NCI-H510A treated with DMSO at 0.1 percent for 48 hours (cell line): ENCODE data around the gene STARD13.
"Not testable (repeated sequence)": the region's sequence is repeated elsewhere in the genome, so short reads cannot be mapped to it uniquely, and the experiment has no call there.

Source experiments
- DNase-seq: peaks from one replicate; lab custom pipeline; 2025; lab: John Stamatoyannopoulos, UW

Gene STARD13

DNA sequence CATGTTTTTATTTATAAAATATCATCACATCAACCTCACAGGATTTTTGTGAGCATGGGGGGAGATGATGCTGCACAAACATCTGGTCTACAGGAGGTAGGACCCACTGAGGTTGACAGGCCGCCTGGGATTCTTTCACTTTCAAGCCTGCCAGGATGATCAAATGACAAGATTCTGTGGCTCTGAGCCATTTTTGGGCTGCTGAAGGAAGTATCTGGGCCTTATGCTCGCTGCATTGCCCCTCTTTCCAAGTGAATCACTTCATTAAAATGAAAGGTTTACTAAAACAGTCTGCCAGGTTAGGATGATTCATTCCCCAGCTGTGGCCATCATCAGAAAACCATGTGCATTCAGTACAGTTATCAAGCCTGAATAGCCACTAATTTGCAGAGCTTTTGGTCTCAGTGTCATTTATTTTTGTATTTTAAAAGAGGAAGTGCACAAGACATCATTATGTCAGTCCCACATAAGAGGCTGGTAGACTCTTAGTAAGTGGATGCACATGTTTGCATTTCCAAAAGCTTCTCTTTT is 34.4 kb downstream of the STARD13 start:
- no peak for DNase-seq

DNA sequence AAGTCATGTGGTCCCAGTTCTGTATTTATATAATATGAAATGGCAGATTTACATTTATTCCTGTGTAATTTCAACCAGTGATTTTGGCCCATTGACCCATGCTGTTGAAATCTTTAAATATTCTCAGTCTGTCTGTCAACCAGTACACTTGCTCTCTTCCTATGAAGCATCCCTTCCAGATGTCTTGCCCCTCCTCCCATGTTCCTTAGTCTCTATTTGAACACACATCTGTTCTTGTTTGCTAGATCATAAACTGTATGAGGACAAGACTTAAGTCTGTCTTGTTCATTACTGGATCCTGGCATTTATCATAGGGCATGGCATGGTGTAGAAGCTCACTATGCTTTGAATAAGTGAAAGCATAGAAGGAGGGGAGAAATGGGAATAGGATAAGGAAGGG is 34.9 kb downstream of the STARD13 start:
- DNase-seq, result no peak

DNA sequence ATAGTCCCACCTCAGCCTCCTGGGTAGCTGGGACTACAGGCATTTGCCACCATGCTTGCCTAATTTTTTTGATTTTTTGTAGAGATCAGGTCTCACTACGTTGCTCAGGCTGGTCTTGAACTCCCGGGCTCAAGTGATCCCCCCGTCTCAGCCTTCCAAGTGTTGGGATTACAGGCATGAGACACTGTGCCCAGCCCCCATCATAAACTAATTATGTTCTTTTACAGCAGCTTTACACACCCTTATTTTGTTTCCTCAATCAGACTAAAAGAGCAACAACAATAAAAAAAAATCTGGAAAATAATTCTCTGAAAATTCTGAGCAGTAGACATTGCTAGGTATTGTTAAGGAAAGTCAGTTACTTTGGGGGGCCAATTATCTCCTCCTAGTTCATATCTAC is 35.7 kb downstream of the STARD13 start:
- no peak for DNase-seq

DNA sequence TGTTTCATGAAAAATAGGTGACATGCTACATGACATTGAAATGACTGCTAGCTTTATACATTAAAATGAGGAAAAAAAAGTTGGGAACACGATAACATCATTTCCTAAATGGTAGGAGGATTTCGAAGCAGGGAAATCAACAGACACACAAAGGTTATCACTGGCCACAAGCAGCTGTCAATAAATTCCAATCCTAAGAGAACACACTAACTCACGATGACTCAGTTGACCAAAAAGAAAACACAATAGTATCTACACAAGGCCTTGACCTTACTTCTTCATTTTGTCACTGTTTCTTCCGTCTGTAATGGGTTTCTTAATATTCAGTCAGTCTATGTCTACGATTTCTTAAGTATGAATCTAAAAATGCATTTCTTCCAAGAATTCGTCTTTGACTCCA is 36.5 kb downstream of the STARD13 start:
- DNase-seq, result no peak

DNA sequence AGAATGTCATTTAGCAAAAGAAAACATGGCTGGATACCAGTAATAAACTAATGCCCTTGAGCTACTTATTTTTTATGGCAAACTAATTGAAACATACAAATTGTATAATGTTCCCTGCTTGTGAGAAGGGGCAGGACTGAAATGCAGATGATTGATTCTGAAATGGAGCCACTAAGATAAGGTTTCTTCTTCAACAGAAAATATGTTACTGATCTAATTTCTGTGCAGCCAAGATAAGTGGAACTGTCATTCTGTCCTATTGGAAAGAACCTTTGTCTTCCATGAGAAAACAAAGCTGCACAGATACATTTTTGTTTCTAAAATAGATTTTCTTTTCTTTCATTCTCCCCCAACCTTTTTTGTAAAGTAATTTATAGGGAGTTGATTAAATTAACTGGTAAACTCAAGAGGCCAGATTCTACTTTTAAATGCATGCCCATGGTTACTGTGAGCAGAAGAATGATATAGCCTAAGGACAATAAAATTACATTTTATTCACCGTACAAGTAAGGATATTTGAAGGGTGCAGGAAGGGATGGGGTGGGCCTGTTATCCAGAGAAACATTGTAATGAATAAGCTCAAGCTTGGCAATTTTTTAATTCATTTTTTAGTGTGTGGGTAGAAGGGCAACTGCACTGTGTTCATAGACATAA is 39.9 kb downstream of the STARD13 start:
- DNase-seq, result no peak

DNA sequence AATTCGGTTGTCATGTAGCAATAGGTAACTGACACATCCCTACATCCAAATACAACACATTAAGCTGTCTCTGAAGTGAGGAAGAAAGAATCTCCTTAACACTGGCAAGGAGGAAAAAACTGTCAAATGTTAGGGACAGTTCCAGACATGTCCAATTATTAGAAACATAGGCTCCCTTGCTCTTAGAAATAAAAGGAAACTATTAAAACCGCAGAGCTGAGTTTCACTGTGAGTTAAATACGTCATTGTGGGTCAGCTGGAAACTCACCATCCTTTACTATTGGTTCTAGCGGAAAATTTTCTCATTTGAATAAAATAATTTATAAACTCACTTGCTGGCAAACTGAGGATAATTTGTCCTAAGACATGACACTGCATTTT is 40.7 kb downstream of the STARD13 start:
- no peak for DNase-seq

DNA sequence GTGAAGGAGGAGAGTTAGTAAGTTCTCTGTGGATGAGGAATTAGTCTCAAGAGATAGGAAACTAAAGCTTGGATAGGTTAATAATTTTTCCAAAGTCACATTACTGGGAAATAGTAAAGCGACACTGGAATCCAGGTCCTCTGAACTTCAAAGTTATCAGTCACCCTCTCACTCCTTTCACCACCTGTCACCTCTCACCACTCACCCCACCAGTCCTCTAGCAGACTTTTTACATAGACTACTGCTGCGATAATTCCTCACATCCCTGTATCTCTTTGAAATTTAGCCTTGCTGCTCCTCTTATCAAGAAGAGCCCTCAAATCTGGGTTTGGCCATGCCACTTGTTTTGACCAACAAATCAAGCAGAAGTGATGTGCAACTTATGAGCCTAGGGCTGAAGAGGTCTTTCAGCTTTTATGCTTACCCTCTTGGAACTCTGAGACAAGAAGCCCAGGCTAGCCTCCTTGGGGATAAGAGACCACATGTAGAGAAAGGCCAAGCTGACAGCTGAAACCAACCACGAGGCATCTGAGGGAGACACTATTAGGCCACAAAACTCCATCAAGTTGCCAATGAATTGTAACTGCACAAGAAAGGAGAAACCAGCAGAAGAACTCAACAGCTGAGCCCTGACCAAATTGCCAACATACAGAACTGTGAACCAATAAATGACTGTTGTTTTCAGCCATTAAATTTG is 41.2 kb downstream of the STARD13 start:
- DNase-seq, result no peak

DNA sequence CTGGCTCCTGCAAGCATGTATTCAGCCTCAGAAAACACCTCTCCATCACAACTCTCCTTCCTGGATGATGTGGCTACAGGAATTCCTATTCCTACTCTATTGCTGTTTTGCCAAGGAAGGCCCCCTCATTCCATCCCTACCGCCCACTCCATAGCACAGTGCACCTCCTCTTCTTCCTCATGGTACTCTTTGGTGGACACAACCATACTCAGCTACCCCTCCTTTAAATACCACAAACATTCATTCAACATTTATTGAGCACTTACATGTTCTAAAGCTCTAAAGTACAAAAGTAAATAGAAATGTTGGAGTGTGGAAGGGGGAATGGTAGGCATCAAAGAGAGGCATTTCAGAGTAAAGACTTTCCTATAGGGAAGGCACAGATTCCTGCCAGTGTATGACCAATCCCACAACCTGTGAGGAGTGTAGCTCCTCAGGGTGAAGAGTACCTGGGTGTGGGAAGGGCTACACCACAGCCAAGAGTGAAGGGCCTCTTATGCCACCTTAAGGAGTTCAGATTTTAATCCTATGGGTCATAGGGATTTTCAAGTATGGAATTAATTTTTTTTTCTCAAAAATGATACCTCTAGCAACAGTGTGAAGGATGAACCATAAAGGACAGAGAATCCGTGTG is 42.5 kb downstream of the STARD13 start:
- DNase-seq, result no peak

DNA sequence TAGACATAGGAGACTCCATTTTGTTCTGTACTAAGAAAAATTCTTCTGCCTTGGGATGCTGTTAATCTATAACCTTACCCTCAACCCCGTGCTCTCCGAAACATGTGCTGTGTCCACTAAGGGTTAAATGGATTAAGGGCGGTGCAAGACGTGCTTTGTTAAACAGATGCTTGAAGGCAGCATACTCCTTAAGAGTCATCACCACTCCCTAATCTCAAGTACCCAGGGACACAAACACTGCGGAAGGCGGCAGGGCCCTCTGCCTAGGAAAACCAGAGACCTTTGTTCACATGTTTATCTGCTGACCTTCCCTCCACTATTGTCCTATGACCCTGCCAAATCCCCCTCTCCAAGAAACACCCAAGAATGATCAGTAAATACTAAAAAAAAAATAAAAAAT is 43.2 kb downstream of the STARD13 start:
- DNase-seq, result not testable (repeated sequence)

DNA sequence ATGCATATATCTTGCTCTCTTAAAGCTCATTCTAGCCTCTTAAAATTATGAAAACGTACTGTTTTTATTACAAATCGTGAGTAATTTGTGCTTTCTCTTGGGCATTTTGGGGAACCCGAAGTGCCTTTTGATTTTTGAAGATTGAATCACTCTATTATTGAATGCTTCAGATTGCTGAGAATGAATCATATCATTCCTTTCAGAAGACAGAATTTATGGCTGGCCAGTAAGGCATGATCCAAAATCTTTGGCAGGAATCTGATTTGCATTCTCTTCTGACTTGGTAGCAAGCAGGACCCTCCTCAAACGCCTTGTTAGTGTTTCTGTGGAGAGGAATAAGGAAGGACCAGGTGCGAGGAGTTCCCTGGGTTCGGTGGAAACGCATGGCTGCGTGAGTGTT is 49.5 kb downstream of the STARD13 start:
- DNase-seq, result no peak

DNA sequence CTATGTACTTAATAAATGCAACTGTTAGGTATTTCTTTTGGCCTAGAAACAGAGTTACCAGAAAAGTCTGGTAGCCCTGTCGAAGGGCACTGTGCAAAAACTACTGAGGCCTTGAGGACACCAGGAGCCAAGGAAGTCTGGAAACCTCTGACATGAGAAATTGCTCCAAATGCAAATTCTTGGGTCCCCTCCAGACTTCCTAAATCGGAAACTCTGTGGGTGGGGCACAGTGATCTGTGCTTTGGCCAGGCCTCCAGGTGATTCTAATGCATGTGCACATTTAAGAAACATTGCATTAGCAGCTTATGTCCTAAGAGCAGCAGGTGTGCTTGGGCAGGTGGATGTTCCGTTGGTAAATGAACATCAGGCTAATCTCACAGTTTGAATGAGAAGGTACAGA is 50.0 kb downstream of the STARD13 start:
- DNase-seq, result no peak

DNA sequence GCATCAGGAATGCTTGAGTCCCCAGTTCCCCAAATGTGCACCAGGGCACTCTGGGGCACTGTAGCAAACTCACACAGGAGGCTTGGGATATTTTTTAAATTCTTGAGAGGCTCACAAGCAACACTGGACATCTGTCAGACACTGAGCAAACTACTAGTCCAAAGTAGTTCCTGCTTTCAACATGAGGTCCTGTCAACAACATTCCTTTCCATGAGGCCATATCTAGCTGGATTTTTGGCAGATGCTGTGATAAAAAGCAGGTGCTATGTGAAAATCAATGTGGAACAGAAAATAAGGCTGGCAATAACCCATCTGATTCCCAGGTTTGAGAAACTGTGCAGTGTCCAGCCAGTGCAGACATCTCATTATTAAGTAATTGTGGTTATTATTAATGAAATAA is 50.5 kb downstream of the STARD13 start:
- no peak for DNase-seq

DNA sequence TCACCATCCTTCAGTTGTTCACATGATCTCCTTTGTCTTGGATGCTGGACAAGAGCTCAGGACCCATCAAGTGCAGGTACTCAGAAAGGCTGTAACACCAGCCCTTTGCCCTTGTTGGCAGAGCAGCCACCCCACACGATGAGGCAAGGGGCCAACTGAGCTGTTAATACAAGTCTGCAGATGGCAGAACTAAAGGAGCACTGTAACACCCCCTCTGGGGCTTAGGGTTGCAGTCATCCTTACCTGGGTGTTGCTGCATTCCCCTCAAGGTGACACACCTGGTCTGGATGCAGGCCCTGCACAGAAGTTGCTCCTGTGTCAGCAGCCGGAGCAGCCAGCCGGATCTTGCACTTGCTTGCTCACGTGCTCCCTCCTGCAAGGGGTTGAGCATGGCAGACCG is 52.0 kb downstream of the STARD13 start:
- no peak for DNase-seq

DNA sequence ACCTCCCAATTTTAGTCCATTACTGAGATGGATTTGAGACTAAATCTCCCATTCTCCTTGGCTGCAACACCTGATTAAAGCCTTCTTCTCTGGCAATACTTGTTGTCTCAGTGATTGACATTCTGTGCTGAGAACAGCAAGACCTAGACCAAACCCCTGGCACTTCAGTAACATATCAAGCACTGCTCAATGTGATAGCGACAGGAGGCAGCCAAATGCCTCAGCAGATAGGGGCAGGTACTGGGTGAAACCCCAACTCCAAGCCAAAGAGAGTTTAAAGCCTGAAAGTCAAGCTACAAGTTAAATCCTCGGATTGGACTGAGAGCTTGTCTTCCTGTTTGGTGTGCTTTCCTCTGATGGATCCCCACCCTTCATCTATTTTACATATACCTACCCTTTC is 52.7 kb downstream of the STARD13 start:
- DNase-seq, result no peak

DNA sequence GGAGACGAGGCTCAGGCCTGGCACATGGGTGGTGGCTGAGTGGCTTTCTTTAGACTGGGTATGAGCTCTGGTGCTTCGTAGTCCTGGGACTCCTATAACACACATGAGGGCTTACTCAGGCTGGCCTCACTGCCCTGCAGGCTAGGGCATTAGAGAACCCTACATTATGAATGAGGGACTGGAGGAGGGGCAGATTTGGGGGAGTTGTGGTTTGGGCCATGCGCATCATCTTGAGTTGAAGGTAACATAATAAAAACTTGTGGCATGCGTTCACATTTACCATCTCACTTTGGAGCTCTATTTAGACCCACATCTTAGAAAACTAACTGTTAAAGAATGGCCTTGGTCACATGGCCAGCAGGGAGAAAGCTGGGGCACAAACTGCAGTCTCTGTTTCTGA is 54.2 kb downstream of the STARD13 start:
- no peak for DNase-seq

DNA sequence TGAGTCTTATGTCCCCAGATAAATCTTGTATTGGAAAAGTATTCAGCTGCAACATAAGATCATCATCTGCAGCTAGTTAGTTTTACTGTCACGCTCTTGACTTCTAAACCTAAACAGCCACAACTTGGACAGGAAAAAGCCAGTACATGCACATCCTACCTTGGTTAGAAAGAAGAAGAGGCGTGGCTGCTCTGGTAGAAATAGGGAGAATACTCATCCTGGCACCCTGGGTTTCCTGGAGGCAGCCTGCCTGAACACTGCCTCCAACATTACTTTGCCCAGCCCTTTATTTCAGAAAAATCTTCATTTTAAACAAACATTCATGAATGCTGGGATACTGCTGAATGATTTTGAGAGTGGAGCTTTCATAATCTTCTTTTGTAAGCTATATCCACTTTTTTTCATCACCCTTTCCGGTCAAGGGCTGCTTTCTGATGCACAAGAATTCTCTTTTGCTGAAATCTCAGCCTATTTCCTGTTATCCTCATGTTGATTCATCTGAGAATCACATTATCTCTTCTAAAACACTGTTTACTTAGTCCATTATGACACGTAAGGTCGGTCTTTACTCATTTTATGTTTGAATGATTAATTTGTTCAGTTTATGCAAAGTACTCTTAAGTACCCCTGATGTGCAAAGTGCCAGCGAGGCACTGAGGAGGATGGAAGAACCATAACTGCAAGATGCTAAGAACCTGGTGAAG is 55.2 kb downstream of the STARD13 start:
- DNase-seq, result no peak

DNA sequence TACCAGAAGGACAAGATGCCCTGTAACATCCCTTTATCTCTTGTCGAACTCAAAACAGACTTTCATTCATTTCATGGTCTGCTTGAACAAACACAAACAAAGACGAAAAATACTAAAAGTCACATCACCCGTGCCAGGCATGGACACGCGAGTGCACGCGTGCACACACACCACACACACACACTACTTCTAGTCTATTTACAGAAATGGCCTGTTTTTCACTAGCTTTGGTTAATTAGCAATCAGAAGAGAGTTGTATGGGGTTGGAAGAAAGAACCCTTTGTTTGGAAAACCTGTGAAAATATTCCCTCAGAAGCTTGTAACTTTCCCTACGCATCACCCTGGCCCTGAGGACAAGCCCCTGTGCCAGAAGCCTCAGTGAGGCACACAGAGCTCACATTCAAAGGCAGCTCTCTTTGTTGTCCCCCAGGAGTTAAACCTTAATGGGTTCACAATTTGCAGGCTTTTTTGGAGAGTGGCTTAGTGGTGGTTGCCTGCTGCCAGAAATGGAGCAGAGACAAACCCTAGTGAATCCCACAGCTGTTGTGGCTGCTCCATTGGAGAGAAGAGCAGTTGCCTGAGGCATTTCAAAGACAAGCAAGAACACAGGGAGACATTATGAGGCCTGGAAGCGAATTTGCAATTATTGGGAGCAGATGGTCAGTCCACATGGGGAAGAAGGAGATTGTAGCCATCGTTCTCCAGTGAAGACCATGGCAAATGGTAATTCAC is 55.9 kb downstream of the STARD13 start:
- no peak for DNase-seq

DNA sequence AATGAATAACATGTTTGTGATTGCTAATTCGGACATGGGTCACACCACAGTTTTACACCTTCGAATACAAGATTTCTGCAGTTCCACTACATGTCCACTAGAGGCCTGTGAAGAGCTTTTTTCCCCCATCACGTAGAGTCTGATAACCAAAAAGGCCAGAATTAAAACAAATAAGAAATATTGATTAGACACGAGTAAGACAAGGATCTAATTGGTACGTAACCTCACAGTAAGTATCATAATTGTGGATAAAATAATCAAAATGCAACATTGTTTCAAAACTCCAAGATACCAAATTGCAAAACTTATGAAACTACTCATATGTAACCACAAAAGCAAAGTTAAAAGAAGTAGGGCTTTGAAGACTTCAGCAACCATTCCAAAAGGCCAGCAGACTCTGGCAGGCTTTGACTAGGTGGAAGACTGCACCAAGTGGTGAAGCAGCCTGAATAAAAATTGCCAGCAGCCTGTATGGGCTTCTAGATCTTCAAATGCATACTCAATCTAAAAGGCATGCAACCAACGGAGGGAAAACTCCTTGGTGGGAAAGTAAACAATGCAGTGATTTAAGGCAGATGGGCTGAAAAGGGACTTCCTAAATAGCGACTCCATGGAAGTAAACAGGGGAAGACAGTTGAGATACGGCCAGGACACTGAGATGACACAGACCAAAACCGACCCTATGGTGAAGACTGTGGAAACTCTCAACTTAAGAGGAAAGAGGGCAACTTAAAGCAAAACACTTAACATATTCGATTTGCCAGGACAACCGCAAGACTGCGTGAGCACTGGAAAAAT is 56.7 kb downstream of the STARD13 start:
- peak; percentile 43 for DNase-seq

DNA sequence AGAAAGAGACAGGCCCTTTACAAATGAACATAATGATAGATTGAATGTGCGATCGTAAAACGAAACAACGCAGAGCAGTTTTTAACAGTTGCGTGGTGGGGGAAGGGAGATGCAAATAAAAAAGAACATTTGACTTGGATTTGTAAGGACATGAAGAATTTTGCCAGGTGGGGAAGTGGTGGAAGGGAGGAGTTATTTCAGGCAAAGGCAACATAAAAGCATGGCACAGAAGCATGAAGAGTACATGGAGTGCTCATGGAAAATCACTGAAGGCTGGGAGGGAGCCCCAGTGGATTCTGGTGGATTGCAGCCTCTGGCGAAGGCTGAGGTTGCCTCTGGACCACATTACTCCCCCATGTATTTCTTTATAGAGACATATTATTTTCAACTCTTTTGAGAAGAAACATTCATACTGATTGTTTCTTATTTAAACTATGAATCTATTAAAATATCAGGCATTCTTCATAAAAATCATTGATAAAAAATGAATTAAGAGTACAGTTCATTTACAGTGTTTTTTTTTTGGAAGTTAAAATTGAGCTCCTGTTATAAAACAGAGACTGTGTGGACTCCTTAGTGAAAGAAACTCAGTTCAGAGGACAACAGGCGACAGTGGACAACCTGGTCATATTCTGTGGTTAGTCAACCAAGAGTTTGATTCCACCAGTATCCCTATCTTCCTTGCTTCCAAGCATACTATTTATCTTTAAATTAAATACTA is 57.5 kb downstream of the STARD13 start:
- DNase-seq, result no peak

DNA sequence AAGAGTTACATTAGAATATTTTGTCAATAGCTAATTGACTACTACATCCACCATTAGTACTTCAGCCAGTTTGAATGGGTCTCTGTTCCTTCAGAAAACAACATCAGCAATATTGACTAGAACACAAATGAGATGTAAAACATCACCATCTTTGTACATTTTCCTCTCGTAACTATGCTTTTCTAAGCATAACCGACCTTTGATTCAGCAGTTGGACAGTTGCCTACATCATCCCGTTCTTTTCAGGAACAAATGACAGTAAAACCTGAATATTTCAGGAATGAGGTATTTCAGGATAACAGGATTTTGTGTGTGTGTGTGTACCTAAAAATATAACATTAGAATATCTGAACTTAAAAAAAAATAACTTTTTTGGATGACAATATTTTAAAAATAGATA is 60.9 kb downstream of the STARD13 start:
- no peak for DNase-seq

DNA sequence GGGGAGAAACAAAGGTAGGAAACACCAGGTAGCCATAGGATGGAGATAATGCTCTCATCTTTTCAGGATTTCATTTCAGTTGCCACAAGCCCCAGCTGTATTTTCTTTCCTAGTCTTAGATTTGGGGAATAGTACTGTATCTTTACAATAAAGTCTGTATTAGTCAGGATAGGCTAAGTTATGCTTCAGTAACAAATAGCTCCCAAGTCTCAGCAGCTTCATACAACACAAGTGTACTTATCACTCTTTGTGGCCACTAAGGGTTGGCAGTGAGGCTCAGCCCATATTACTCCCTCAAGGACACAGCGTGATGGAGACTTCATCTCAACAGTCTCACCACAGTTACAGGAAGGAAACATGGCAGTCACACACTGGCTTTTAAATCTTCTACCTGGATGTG is 61.4 kb downstream of the STARD13 start:
- no peak for DNase-seq
